Ramos (cell line): ENCODE measurements around the gene MSI2.

ENCODE experiments used
- in situ Hi-C: fragments of 300-500 bp; cut with MboI; formaldehyde crosslinking; loops from one replicate; pipeline ENCODE4 v1.14.3; 2022; ENCODE audit warnings: low sequenced_read_pairs; ENCODE audit not compliant: unreplicated experiment

MSI2 gene

DNA sequence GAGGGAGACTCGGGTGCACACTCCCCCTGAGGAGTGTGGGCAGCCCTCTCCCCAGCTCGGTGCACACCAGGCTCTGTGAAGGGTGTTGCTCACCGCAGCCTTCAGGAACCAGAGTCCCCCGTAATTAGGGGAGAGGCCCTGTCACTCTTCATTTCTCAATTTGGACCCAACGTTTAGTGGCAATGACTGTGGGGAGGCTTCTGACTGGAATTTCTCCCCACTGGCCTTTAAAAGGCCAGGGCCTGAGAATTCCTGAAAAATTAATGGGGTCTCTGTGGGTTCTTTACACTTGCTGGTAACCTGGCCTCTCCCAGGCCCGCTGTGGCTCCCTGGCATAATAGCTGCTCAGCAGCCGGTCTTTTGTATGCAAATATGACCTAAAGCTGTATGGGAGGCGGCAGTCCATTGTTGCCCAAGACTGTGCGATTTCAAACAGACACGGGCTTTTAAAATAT, 209.7 kb downstream of the MSI2 start:
- in situ Hi-C loops: no loop called here

DNA sequence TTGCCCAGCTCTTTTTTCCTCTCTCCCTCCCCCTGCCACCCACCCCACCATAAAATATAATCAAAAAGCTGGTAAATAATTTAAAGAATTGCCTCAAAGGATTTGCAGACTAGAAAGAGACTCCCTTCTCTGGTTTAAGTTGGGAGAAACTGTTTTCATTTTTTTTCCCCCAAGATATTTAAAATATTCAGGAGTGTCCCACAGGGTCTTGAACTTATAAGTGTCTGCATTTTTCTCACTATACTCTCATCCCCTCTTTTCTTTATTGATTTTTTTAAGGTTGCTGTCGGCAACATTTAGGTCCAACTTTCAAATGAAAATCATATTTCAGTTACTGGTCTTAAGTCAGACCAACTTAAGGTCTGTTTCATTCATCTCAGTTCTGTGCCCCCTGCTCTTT, 210.2 kb downstream of the MSI2 start:
- in situ Hi-C loops: no loop called here

DNA sequence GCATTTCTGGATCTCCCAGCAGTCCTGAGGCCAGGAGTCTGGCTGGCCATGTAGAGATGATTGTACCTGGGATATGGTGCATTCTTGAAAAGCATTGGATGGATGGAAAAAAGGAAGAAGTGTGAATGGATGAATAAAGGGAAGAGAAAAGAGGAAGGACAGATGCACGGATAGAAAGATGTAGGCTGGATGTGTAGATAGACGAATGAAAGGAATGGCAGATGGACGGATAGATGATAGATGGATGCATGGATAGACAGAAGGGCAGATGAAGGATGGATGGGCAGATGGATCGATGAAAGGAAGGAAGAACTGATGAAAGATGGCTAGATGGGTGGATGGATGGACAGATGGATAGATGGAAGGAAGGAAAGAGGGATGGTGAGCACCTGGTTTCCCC, 210.9 kb downstream of the MSI2 start:
- in situ Hi-C loops: no loop called here

GRCh38 chr17:57467801-57468200, 211.5 kb downstream of the MSI2 start:
- in situ Hi-C loops: no loop called here

GRCh38 chr17:57468932-57469775, 212.8 kb downstream of the MSI2 start:
- in situ Hi-C loops: no loop called here

GRCh38 chr17:57470906-57471305, 214.6 kb downstream of the MSI2 start:
- in situ Hi-C loops: no loop called here

DNA sequence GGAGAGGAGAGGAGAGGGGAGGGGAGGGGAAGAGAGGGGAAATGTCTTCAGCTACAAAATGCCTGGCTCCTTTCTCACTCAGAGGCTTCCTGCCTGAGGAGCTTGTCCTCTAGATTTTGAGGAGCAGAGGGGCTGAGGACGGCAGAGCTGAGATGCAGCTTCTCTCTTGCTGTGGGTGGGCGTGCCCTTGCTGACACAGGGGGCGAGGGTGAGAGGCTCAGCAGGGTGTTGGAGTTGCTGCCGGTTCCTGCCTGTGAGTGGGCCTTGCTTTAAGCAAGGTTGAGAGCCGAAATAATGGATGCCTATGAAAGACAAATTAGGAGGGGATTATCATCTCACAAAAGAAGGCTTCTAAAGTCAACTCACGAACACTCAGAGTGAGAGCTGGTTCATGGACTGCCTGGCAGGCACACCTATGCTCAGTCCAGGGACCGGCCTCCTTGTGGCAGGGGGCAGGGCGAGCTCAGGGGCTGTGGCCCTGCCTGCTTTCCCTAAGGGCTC, 215.6 kb downstream of the MSI2 start:
- in situ Hi-C loops: no loop called here

DNA sequence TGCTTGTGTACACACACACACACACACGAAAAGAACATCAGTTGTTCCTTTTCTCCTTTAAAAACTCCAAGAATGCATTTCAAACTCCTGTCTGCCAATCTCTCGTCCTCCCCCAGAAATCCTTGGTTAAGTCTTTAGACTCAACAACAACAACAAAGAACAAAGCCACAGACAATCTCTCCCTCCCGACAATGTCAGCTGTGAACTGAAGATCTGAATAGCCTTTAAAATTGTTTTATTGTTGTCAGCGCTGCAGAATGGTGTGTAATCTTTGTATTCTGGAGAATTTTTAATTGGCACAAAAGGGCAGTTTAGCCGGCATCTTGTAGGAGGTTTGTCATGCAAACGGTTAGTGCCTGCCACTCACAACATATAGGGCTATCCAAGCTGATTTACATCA, 219.5 kb downstream of the MSI2 start:
- in situ Hi-C loops: no loop called here

- in situ Hi-C loops: no loop called here
These were observed 221.4 kb downstream of the MSI2 start for GRCh38 chr17:57477522-57478362.

DNA sequence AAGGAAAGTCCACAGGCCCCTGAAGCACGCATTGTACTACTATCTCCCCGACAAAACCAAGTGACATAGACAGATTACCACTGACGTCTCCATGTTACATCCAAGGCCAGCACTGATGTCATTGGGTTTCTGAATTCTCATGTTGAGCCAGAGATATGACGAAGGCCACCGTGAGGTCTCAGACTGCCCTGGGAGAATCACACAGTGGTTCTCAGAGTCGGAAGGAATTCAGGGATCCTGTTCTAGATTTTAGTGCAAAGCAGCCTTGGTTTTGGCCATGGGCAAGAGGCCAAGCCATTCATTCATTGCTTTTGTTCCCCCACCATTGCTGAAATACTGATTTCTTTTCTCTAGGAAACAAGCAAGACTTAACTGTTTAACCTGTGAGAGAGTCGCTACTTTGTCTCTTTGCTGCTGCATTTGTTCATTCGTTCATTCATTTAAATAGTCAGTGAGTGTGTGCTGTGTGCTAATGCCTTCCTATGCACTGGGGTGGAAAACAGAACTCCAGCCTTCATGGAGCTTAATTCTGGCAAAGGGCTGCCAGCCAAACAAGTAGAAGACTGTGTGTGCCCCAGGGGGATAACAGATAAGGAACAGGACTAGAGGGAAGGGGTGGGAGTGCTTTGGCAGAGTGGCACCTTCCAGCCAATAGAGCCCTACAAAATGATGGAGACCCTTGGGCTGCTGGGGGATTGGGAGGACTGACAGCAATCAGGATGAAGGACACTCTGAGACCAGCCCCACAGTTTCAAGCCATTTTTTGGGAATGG, 222.3 kb downstream of the MSI2 start:
- in situ Hi-C loops: no loop called here

DNA sequence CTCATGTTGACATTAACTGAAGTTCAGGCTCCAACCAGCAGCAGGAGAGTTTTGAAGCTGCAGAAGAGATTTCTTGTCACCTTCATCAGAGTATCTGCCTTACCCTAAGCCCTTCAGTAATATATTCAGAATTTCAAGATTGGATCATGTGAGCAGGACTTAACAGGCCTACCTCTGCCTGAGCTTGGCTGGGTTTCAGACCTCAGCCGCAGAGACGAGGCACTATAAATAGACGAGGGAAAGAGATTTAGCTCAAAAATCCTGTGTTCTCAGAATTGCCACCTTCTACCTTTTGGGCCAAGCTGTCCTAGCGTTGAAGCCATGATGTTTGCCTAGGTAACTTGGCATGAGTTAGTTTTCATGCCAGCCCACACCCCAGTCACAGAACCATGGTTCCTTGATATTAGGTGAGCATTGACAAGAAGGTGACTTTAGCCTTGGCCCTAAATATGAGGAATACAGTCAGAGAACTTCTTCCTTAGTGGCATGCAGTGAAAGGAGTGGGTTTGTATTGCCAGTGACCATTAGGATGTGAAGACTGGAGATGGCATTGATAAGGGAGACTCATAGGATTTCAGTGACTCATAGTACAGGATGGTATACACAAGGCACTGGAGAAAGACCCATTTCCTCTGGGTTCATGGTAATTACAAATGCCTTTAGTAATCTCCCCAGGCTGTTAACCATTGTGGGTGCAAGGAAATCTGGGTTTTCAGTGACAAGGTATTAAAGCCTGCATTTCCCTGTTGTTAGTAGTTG, 224.3 kb downstream of the MSI2 start:
- in situ Hi-C loops: no loop called here

DNA sequence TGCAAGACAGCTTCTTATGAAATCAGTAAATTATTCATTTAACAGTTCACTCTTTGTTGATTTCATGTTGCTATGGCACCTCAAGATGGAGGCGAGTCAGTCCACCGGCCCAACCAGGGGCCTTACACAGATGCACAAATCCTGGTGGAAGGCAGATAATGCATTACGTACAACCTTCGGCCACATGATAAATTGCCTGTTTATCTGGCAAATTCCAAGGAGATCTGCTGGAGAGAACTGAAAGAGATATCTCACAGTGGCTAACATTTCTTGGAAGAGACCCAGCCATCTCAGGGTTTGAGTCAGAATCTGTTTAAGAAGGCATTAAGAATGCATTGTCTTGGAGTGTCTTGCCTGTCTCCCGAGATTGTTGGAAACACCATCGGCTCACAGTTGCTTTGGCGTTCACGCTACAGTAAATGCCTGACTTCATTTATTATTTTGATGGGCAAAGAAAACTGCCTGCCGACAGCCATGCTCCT, 225.6 kb downstream of the MSI2 start:
- in situ Hi-C loops: no loop called here

DNA sequence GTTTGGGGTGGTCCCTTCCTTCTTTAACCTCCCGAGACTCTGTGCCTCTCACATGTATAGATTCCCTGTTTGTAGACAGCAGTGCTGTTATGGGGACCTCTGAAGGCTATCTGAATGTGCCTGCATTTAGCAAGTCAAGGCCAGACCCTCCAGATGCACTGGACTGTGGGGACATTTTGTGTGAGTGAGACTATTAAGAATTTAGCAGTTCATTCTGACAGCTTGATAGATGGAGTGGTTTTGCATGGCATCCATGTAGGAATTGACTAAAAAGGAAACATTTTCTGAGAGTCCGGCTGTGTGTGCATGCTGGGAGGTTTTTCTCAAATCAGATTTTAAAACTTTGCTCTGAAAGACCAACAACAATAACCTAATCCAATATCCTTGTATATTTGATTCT, 226.3 kb downstream of the MSI2 start:
- in situ Hi-C loops: no loop called here

DNA sequence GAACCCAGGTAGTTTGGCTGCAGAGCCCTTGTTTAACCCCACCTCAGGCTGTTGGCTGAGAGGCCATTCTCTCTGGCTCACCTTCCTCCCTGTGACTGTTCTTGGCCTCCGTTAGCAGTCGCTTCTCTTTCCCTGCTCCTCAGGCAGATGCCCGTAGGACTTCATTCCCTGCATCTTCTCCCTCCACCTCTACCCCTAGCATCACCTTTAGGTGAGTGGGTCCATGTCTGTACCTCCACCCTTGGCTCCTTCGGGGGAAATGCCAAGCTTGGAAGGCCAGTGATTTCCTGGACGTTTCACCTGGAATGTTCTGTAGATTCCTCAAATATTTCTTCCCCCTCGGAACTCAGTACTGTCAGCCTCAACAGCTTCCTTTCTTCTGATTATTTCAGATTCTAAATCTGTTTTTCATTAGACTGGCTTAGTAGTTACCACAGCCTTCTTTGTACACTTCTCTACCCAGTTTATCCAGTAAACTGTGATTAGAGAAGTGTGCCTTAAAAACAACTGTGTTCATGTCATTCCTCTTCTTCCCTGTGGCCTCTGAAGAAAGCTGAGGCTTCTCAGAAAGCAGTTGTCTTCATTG, 227.9 kb downstream of the MSI2 start:
- in situ Hi-C loops: no loop called here

GRCh38 chr17:57484826-57485565, 228.7 kb downstream of the MSI2 start:
- in situ Hi-C loops: no loop called here

DNA sequence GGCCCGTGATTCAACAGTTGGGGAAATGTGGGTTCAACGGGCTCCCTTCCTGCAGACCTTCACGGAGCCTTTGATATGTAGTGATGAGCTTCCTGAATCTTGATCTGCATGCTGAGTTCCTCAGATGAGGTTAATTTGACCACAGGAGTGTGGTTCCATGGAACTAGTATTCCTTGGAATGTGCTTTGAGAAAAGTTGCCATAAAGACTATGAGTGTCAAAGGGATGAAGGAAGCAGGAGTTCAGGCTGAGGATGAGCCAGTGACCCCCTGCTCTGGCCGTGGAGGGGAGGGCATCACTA, 229.2 kb downstream of the MSI2 start:
- in situ Hi-C loops: no loop called here

GRCh38 chr17:57485916-57486881, 229.9 kb downstream of the MSI2 start:
- in situ Hi-C loops: no loop called here

DNA sequence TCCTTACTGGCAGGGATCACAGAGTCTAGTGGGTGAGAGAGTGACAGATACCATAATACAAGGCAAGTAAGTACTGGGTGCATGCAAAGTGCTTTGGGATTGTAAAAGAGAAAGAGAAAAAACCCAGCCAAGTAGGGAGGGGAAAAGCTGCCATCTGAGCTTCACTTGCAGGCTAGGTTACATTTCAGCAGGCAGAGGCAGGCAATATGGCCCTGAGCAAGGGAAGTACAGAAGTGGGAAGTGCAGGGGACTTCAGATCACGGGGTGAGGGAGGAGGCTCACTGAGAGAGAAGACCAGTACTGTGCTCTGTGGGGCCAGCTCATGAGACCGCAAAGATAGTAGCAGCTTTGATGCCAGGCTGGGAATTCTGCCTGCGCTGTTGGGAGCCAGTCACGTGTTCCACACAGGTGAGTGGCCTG, 230.6 kb downstream of the MSI2 start:
- in situ Hi-C loops: no loop called here
